Endothelial cell of umbilical vein (primary cell): ENCODE data around the gene DUSP11.

Experiments used
- EZH2 ChIP-seq: IDR thresholded peaks from 2 replicates; pipeline ENCODE4 v1.6.1; 2012; ENCODE audit warnings: borderline replicate concordance, low read depth, mild to moderate bottlenecking, moderate library complexity, low read length, inconsistent platforms; ENCODE audit not compliant: severe bottlenecking
- POLR2A ChIP-seq: IDR thresholded peaks from 2 replicates; pipeline ENCODE4 v1.6.1; 2012; ENCODE audit warnings: low read depth, mild to moderate bottlenecking, control low read depth, low read length
- POLR2AphosphoS5 ChIP-seq: IDR thresholded peaks from 2 replicates; pipeline ENCODE4 v1.6.1; 2012; ENCODE audit warnings: low read depth, mild to moderate bottlenecking, control low read depth, low read length, moderate library complexity; ENCODE audit not compliant: insufficient read depth
- TF ChIP-seq, protein P1 (sequence below), 2 donors: IDR thresholded peaks; 1 replicate in 1 of 2; 2 replicates in 1 of 2; pipeline ENCODE4 v1.5.1; 2011; ENCODE audit warnings: low read length in 2 of 2, mild to moderate bottlenecking in 2 of 2, moderate library complexity in 2 of 2, control low read depth in 1 of 2, inconsistent platforms in 1 of 2, low read depth in 1 of 2; ENCODE audit not compliant: insufficient read depth in 1 of 2; ENCODE audit errors: extremely low read depth in 1 of 2

GRCh38 chr2:73718851-73719621 is 60.9 kb downstream of the DUSP11 start:
- TF ChIP-seq, protein P1, sequence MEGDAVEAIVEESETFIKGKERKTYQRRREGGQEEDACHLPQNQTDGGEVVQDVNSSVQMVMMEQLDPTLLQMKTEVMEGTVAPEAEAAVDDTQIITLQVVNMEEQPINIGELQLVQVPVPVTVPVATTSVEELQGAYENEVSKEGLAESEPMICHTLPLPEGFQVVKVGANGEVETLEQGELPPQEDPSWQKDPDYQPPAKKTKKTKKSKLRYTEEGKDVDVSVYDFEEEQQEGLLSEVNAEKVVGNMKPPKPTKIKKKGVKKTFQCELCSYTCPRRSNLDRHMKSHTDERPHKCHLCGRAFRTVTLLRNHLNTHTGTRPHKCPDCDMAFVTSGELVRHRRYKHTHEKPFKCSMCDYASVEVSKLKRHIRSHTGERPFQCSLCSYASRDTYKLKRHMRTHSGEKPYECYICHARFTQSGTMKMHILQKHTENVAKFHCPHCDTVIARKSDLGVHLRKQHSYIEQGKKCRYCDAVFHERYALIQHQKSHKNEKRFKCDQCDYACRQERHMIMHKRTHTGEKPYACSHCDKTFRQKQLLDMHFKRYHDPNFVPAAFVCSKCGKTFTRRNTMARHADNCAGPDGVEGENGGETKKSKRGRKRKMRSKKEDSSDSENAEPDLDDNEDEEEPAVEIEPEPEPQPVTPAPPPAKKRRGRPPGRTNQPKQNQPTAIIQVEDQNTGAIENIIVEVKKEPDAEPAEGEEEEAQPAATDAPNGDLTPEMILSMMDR (IDR thresholded peaks at IDR 0.05; ENCODE audit: extremely low read depth in 1 of 2, insufficient read depth in 1 of 2, low read depth in 1 of 2, low read length in 2 of 2): no peak
- TF ChIP-seq POLR2A: no peak
- TF ChIP-seq POLR2AphosphoS5: no peak
- no peak for TF ChIP-seq EZH2
